Mucosa of stomach (tissue), 1 donor: ENCODE data around the gene POLN.

Source experiments
- H3K27me3 ChIP-seq: one replicate; pipeline ENCODE4 v1.7.0; 2013; ENCODE audit warnings: mild to moderate bottlenecking, low read length; ENCODE audit not compliant: control insufficient read depth, insufficient read depth
- H3K36me3 ChIP-seq: one replicate; pipeline ENCODE4 v1.7.0; 2013; ENCODE audit warnings: low read length; ENCODE audit not compliant: control insufficient read depth, insufficient read depth
- H3K4me1 ChIP-seq: one replicate; pipeline ENCODE4 v1.7.0; 2013; ENCODE audit warnings: mild to moderate bottlenecking, low read length; ENCODE audit not compliant: control insufficient read depth, insufficient read depth
- H3K4me3 ChIP-seq: one replicate; pipeline ENCODE4 v1.7.0; 2013; ENCODE audit warnings: low read length
- H3K9ac ChIP-seq: one replicate; pipeline ENCODE4 v1.7.0; 2013; ENCODE audit warnings: mild to moderate bottlenecking, low read length, moderate library complexity
- H3K9me3 ChIP-seq: one replicate; pipeline ENCODE4 v1.7.0; 2013; ENCODE audit warnings: mild to moderate bottlenecking, low read length, moderate library complexity; ENCODE audit not compliant: control insufficient read depth
- donor health status: Pancreatic carcinoma.

Gene POLN

DNA sequence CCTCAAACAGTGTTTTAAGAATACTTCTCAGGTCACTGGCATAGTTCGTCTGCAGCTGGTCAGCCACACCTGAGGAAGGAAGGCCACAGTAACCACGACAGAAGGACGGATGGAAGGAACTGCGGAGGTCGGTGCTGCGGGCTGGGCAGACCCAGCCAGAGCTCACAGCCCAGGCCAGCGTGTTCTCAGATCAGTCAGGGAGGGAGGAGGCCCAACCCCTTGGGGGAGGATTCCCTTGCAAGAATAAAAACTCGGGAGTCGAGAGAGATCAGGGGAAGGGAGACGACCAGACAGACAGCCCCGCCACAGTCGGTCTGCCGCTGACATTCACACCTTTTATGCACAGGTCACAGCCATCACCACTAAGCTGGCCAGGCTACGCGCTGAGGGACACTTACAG lies 31.3 kb upstream of the POLN start:
- H3K4me3 ChIP-seq = no peak overlapping the region
- H3K9ac ChIP-seq = no peak overlapping the region
- no peaks in the 10 kb centered on the region for H3K27me3 ChIP-seq
- no peaks in the 10 kb centered on the region for H3K9me3 ChIP-seq
- H3K36me3 ChIP-seq = no peaks in the 10 kb centered on the region
- no peaks in the 10 kb centered on the region for H3K4me1 ChIP-seq

GRCh38 chr4:2272828-2273120 lies 30.9 kb upstream of the POLN start:
- H3K9me3 ChIP-seq = no peaks in the 10 kb centered on the region
- H3K27me3 ChIP-seq = no peaks in the 10 kb centered on the region
- H3K4me3 ChIP-seq = no peak overlapping the region
- no peak overlapping the region for H3K9ac ChIP-seq
- H3K4me1 ChIP-seq = no peaks in the 10 kb centered on the region
- no peaks in the 10 kb centered on the region for H3K36me3 ChIP-seq

DNA sequence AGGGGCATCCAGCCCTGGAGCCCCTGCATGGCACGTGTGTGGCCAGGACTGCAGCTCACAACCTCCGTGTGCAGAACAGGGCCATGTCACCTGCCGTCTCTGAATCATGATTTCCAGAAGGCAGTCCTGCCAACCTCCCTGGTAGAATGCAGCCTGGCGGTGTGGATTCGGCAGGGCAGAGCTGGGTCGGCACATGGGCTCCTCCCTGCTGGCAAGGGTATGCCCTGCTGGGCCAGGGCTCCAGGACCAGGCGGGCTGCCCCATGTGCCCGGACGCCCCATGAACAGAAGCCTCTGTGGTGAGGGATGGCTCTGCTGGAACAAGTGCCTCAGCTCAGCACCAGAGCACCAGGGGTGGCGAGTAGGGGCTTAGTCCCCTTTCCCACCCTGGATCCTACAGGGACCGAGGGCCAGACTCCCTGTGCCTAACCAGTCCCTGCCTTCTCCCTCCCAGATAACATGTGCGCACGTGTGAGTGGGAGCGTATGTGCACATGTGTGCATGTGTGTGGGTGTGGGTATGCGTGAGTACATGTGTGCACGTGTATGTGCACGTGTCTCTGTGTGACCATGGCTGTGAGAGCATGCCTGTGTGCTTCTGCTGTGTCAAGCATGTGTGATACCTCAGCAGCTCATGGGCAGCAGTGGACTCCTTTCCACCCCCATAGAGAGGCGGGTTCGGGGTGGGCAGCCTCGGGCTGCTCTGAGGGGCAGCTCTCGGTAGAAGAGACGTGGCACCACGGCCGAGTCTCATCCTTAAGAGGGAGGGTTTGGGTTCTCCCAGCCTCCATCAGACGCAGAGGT lies 30.3 kb upstream of the POLN start:
- Histone ChIP-seq H3K9me3 (no peaks in the 10 kb centered on the region), H3K9ac (no peak overlapping the region), H3K4me3 (no peak overlapping the region), H3K27me3 (no peaks in the 10 kb centered on the region), H3K4me1 (no peaks in the 10 kb centered on the region), H3K36me3 (no peaks in the 10 kb centered on the region)

- Histone ChIP-seq H3K27me3 (no peaks in the 10 kb centered on the region), H3K4me1 (no peaks in the 10 kb centered on the region), H3K4me3 (no peak overlapping the region), H3K9me3 (no peaks in the 10 kb centered on the region), H3K36me3 (no peaks in the 10 kb centered on the region), H3K9ac (no peak overlapping the region)
These were observed 29.5 kb upstream of the POLN start for GRCh38 chr4:2271279-2272025.

- Histone ChIP-seq H3K9me3 (no peaks in the 10 kb centered on the region), H3K4me3 (no peak overlapping the region), H3K27me3 (no peaks in the 10 kb centered on the region), H3K36me3 (no peaks in the 10 kb centered on the region), H3K4me1 (no peaks in the 10 kb centered on the region), H3K9ac (no peak overlapping the region)
These were observed 28.6 kb upstream of the POLN start for GRCh38 chr4:2270341-2271165.

- no peak overlapping the region for H3K9ac ChIP-seq
- no peaks in the 10 kb centered on the region for H3K27me3 ChIP-seq
- no peaks in the 10 kb centered on the region for H3K9me3 ChIP-seq
- H3K4me3 ChIP-seq = no peak overlapping the region
- no peaks in the 10 kb centered on the region for H3K4me1 ChIP-seq
- no peaks in the 10 kb centered on the region for H3K36me3 ChIP-seq
These were observed 27.8 kb upstream of the POLN start for GRCh38 chr4:2269618-2270163.

DNA sequence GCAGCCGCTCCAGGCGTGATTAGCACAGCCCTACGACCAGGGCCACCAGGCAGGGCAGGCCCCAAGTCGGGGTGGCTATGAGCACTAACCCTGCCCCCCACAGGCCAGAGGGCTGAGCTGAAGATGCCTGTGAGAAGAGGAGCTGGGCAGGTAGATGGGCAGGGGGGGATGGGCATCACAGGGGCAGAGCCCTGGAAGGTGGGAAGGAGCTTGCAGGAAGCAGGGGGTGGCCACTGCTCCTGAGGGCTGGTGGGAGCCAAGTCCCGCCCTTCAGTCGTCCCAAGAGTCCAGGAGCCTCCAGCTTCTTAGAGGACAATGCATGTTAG lies 27.2 kb upstream of the POLN start:
- H3K4me1 ChIP-seq = no peaks in the 10 kb centered on the region
- H3K27me3 ChIP-seq = no peaks in the 10 kb centered on the region

DNA sequence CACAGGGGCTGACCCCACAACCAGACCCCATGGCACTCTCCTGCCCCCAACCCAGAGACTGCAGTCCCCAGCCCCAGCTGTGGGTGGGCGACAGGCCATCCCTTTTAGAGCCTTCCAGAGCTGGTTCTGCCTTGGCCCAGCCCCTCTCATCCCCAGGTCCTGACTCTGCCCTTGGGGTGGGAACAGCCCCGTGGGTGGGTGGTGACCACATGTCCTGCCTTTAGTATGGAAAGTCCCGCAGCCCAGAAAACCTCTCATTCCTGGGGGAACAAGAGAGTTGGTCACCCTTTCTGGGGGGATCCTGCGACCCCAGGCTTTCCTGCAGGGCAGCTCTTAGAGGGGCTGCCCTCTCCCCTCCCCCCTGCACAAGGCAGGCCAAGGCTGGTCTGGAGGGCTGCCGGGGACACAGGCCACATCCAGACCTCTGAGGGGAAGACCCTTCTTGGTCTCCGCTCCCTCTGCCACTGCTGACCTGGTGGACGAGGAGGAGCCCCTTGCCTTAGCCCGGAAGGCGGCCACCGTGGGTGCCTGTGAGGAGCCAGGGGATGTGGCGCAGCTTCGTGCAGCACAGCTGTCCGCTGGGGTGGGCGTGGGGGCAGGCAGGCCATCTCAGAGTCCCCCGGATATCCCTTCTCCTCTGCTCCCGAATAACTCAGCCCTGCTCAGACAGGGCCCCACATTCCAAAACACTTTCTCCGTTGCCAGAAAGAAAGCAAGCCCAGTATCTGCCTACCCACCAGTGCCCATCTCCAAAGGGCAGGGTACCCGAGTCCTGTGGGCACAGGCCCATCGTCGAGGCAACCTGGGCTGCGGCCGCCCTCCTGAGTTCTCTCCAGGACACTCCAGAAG lies 26.7 kb upstream of the POLN start:
- no peak overlapping the region for H3K9ac ChIP-seq
- no peaks in the 10 kb centered on the region for H3K9me3 ChIP-seq
- no peak overlapping the region for H3K4me3 ChIP-seq
- no peaks in the 10 kb centered on the region for H3K36me3 ChIP-seq
- no peaks in the 10 kb centered on the region for H3K4me1 ChIP-seq
- H3K27me3 ChIP-seq = no peaks in the 10 kb centered on the region

More for the DNA sequence above, 27.2 kb upstream of the POLN start:
- H3K9me3 ChIP-seq = no peaks in the 10 kb centered on the region
- H3K4me3 ChIP-seq = no peak overlapping the region
- no peak overlapping the region for H3K9ac ChIP-seq
- H3K36me3 ChIP-seq = no peaks in the 10 kb centered on the region

- H3K9ac ChIP-seq = no peak overlapping the region
- no peak overlapping the region for H3K4me3 ChIP-seq
- H3K4me1 ChIP-seq = peaks cover 2% of the 10 kb centered on the region
- H3K9me3 ChIP-seq = no peaks in the 10 kb centered on the region
- no peaks in the 10 kb centered on the region for H3K27me3 ChIP-seq
- H3K36me3 ChIP-seq = no peaks in the 10 kb centered on the region
These were observed 25.9 kb upstream of the POLN start for GRCh38 chr4:2267841-2268240.

DNA sequence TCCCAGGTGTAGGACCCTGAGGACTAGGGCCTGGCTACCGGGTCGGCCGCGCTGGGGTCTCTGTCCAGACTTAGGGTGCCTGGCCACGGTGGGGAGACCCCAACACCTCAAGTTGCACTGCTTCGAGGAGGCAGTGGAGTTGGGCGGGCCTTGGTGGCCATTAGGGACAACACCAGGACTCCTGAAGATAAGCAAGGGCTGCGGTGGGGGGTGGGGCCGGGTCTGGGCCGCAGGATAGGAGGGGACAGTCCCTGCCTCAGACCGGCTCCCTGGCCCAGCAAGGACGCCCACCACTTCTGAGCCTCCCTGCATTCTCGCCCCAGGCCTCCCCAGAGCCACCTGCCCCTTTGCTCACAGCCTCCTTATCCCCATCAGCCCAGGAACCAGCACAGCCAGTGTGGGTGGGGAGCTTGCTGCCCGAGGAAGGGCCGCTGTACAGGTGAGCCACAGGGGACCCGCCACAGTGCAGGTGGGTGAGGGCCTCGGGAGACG lies 25.4 kb upstream of the POLN start:
- Histone ChIP-seq H3K9ac (no peak overlapping the region), H3K4me1 (peaks cover 6% of the 10 kb centered on the region)

GRCh38 chr4:2266821-2267220 lies 24.9 kb upstream of the POLN start:
- H3K36me3 ChIP-seq = no peaks in the 10 kb centered on the region
- H3K27me3 ChIP-seq = no peaks in the 10 kb centered on the region
- H3K9ac ChIP-seq = no peak overlapping the region
- no peaks in the 10 kb centered on the region for H3K9me3 ChIP-seq
- H3K4me1 ChIP-seq = peaks cover 6% of the 10 kb centered on the region
- no peak overlapping the region for H3K4me3 ChIP-seq

More for the DNA sequence above, 25.4 kb upstream of the POLN start:
- Histone ChIP-seq H3K36me3 (no peaks in the 10 kb centered on the region), H3K9me3 (no peaks in the 10 kb centered on the region), H3K27me3 (no peaks in the 10 kb centered on the region), H3K4me3 (no peak overlapping the region)
